ENCODE data around the gene TMED8. TPM values are rescaled to one million over a fixed set of nuclear protein-coding genes. Genes with fewer than 3 reads are reported as not detected.

The TMED8 gene
- total RNA-seq, 1 donor from 2014 or later = 23.5 TPM

- Histone ChIP-seq H3K27me3 (no peaks in the 10 kb centered on the region), H3K9ac (no peak overlapping the region), H3K4me2 (no peak overlapping the region), H3K4me1 (peaks cover 6% of the 10 kb centered on the region), H3K27ac (no peak overlapping the region), H3K36me3 (no peaks in the 10 kb centered on the region), H3K4me3 (no peak overlapping the region), H2AFZ (replicated peaks) (no peak overlapping the region), H4K20me1 (ENCODE audit: low read depth) (no peaks in the 10 kb centered on the region), H3K9me3 (ENCODE audit: low read depth) (no peaks in the 10 kb centered on the region), H3K79me2 (ENCODE audit: low read depth) (no peaks in the 10 kb centered on the region), H3F3A (ENCODE audit: low read depth) (peaks cover 5% of the 10 kb centered on the region)
- H3K27ac Mint-ChIP-seq = no peak overlapping the region
- H3K27me3 Mint-ChIP-seq (ENCODE audit: insufficient read depth, low read depth) = peaks cover 7% of the 10 kb centered on the region
- peaks cover 2% of the 10 kb centered on the region for H3K36me3 Mint-ChIP-seq
- TF ChIP-seq CTCF (IDR thresholded peaks at IDR 0.05) = no peak
- TF ChIP-seq EZH2phosphoT487 (IDR thresholded peaks at IDR 0.05) = no peak
- no peak for TF ChIP-seq EZH2 (IDR thresholded peaks at IDR 0.05)
- no peaks in the 10 kb centered on the region for H3K9me3 Mint-ChIP-seq
- peaks cover 13% of the 10 kb centered on the region for H3K4me1 Mint-ChIP-seq
- no peak overlapping the region for H3K4me3 Mint-ChIP-seq
- DNase-seq (ENCODE audit: low spot score) = no peak
These were observed 51.2 kb downstream of the TMED8 start for GRCh38 chr14:77325746-77326094.

- Histone ChIP-seq H4K20me1 (ENCODE audit: low read depth) (no peaks in the 10 kb centered on the region), H3K27ac (no peak overlapping the region), H3K79me2 (ENCODE audit: low read depth) (no peaks in the 10 kb centered on the region), H3K9me3 (ENCODE audit: low read depth) (no peaks in the 10 kb centered on the region), H3F3A (ENCODE audit: low read depth) (peaks cover 8% of the 10 kb centered on the region), H3K27me3 (no peaks in the 10 kb centered on the region), H3K9ac (no peak overlapping the region), H3K4me3 (no peak overlapping the region), H3K36me3 (no peaks in the 10 kb centered on the region), H2AFZ (replicated peaks) (no peak overlapping the region), H3K4me2 (no peak overlapping the region), H3K4me1 (peaks cover 6% of the 10 kb centered on the region)
- Mint-ChIP-seq H3K27ac (no peak overlapping the region), H3K4me1 (peaks cover 14% of the 10 kb centered on the region), H3K9me3 (no peaks in the 10 kb centered on the region), H3K4me3 (no peak overlapping the region), H3K27me3 (ENCODE audit: insufficient read depth, low read depth) (peaks cover 3% of the 10 kb centered on the region), H3K36me3 (peaks cover 2% of the 10 kb centered on the region)
- no peak for TF ChIP-seq CTCF (IDR thresholded peaks at IDR 0.05)
- no peak for TF ChIP-seq EZH2phosphoT487 (IDR thresholded peaks at IDR 0.05)
- TF ChIP-seq EZH2 (IDR thresholded peaks at IDR 0.05) = no peak
- no peak for DNase-seq (ENCODE audit: low spot score)
These were observed 51.8 kb downstream of the TMED8 start for GRCh38 chr14:77324816-77325745.

GRCh38 chr14:77324289-77324688 is 52.6 kb downstream of the TMED8 start:
- H3K27ac Mint-ChIP-seq = no peak overlapping the region
- Histone ChIP-seq H3K36me3 (no peaks in the 10 kb centered on the region), H3K9ac (no peak overlapping the region), H3K27ac (no peak overlapping the region), H3K4me2 (no peak overlapping the region), H3K27me3 (no peaks in the 10 kb centered on the region), H2AFZ (replicated peaks) (no peak overlapping the region), H3K9me3 (ENCODE audit: low read depth) (no peaks in the 10 kb centered on the region), H4K20me1 (ENCODE audit: low read depth) (no peaks in the 10 kb centered on the region), H3F3A (ENCODE audit: low read depth) (peaks cover 16% of the 10 kb centered on the region), H3K79me2 (ENCODE audit: low read depth) (peaks cover 8% of the 10 kb centered on the region), H3K4me1 (peaks cover 13% of the 10 kb centered on the region), H3K4me3 (no peak overlapping the region)
- peaks cover 2% of the 10 kb centered on the region for H3K9me3 Mint-ChIP-seq
- no peak for TF ChIP-seq CTCF (IDR thresholded peaks at IDR 0.05)
- no peak for TF ChIP-seq EZH2 (IDR thresholded peaks at IDR 0.05)
- no peak for TF ChIP-seq EZH2phosphoT487 (IDR thresholded peaks at IDR 0.05)
- peaks cover 6% of the 10 kb centered on the region for H3K27me3 Mint-ChIP-seq (ENCODE audit: insufficient read depth, low read depth)
- H3K4me3 Mint-ChIP-seq = no peak overlapping the region
- no peak for DNase-seq (ENCODE audit: low spot score)
- H3K4me1 Mint-ChIP-seq = peaks cover 22% of the 10 kb centered on the region
- peaks cover 2% of the 10 kb centered on the region for H3K36me3 Mint-ChIP-seq
